GM12891 (cell line): ENCODE measurements around the gene EYS.

Experiments
- POLR2A ChIP-seq: IDR thresholded peaks from 2 replicates; pipeline ENCODE4 v1.6.1; 2011; ENCODE audit warnings: low read depth, low read length, control low read depth
- POLR2AphosphoS5 ChIP-seq: IDR thresholded peaks from 2 replicates; pipeline ENCODE4 v1.6.1; 2011; ENCODE audit warnings: low read depth, low read length, control low read depth
- TAF1 ChIP-seq: IDR thresholded peaks from 2 replicates; pipeline ENCODE4 v1.6.1; 2011; ENCODE audit warnings: low read depth, low read length, control low read depth

GRCh38 chr6:63683071-63683603 is 2023.9 kb downstream of the EYS start:
- no peak for TF ChIP-seq POLR2A
- TF ChIP-seq TAF1: no peak
- TF ChIP-seq POLR2AphosphoS5: no peak
